ENCODE results near the gene ENPP7.

The ENPP7 gene

DNA sequence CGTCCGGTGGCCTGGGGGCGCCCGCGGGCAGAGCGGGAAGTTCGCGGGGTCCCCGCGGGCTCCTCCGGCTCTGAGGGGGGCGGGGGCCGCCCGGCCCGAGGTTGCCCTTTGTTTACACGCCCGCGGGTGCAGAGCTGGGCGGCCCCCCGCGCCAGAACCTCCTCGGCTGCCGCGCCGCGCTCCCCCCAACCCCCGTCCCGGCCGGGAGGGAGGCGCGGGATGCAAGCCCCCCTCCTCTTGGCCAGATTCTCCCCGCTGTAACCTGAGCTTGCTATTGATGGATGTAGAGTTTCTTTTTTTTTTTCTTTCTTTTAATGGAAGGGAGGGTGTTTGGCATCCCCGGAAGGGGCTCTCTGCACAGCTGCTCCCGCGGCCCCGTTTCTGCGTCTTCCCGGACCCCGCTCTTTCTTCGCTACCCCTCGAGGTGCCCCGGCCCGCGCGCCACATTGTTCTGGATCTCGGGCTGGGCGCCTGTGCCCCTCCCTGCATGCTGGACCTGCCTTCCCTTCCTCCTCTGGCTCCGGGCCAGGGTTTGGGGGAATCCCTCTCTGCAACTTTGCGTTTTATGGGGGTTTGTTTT, 47.9 kb downstream of the ENPP7 start:
- DNase-seq: no peak

DNA sequence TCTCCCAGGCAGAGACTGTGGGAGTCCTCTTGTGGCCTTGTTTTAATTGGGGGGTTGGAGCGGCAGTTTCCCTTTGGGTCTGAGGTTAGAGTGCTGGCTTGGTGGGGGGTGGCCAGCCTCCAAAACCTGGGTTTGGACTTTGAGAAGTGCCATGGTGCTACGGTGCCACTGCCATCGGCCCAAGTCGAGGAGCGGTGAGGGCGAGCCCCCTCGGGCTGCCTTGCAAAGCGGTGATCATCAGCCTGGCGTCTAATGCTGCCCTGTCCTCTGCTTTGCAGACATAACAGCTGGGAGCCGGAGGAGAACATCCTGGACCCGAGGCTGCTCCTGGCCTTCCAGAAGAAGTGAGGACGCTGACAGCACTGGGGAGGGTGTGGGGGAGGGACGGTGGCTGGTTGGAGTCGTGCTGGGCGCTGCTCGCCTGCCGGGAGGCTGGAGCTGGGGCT, 48.4 kb downstream of the ENPP7 start:
- DNase-seq: no peak

DNA sequence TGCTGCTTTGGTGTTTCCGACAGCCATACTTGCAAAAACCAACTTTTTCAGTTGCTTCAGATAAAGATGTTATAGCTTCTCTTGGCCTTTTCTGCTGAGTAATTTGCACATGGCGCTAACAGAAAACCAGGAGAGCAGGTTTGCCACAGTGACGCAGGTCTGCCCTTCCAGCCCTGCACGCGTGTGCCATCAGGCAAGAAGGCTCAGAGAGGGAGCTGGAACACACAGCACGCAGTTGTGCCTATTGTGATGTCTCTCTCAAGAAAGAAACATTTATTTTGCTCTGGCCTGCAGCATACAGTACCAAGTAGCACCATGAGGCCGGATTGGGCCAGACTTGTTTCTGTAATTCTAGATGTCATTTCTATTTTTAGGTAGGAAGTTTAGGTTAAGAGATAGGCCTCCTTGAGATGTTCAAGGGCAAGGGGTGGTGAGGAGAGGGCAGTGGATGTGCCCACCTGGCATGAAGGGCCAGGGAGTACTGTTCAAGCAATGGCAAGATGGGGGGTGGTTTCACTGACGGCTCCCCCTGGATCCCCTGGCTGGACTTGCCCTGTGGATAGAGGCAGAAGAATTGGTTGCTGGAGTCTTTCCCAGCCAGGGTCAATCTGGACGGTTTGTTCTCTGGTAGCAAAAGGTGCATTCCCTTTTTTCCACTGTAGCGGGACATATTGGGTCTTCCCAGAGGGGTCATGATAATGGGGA, 49.1 kb downstream of the ENPP7 start:
- no peak for DNase-seq

DNA sequence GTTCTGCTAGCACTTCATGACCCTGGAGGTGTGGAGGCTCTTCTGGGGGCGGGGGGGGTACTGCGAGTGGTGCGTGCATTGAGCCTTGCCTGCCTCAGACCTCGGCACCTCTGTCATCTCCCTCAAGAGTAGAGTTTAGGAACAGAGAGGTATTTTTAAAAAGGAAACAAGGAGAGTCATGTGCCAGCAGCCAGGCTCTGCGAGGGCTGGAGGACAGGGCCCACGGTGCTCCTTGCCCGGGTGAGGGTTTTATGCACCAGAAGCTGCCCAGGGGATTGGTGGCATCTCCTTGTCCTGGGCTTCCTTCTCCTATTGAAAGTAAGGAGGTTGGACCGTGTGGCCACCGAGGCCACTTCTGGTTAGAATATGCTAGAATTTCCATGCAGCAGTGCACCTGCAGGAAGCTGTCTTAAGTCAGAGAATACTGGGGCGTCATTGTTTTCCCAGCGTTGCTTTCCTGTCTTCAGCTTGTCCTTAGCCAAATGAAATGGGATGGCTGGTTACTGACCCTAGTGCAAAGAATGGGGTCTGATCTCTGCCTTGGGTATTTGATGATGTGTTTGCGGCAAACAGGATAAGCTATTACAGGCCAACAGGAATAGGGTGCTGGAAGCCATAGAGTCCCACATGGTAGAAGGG, 50.4 kb downstream of the ENPP7 start:
- no peak for DNase-seq

DNA sequence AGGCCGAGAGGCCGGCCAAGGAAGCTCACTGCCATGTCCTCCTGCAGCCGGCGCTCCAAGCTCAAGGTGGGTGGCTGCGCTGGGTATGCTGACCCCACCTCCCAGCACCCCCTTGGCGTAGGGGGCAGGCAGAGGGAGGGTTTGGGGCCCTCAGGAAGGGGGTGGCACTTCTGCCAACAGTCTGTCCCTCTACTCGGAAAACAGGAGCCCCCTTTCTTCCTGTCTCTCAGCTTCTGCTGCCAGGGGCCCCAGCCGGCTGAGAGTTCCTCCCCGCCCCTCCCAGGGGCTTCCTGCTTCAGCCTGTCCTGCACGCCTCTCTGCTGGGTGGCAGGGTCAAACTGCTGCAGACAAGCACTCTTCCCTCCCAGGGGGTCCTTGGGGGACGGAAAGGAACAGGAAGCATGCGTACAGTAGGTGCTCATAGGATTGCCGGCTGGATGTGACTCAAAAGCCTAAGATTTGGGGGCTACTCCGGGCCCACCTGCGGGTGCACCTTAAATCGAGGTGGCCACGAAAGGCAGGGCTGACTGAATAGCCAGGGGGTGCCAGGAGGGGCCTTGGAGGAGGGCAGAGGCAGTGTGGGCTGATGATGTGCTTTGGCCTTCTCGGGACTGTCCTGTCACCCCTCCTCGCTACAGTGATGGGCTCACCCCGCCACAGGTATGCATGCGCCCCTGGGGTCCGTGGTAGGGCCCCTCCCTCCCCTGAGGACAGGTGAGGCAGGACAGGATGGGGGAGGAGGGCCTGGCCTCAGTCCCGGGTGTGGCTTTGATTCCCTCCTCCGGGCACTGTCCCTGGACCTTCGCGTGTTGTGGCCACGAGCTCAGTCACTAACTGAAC, 51.2 kb downstream of the ENPP7 start:
- DNase-seq: no peak

DNA sequence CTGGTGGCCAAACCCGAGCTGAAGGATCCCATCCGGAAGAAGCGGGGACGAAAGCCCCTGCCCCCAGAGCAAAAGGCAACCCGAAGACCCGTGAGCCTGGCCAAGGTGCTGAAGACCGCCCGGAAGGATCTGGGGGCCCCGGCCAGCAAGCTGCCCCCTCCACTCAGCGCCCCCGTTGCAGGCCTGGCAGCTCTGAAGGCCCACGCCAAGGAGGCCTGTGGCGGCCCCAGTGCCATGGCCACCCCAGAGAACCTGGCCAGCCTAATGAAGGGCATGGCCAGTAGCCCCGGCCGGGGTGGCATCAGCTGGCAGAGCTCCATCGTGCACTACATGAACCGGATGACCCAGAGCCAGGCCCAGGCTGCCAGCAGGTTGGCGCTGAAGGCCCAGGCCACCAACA, 53.1 kb downstream of the ENPP7 start:
- DNase-seq: no peak

DNA sequence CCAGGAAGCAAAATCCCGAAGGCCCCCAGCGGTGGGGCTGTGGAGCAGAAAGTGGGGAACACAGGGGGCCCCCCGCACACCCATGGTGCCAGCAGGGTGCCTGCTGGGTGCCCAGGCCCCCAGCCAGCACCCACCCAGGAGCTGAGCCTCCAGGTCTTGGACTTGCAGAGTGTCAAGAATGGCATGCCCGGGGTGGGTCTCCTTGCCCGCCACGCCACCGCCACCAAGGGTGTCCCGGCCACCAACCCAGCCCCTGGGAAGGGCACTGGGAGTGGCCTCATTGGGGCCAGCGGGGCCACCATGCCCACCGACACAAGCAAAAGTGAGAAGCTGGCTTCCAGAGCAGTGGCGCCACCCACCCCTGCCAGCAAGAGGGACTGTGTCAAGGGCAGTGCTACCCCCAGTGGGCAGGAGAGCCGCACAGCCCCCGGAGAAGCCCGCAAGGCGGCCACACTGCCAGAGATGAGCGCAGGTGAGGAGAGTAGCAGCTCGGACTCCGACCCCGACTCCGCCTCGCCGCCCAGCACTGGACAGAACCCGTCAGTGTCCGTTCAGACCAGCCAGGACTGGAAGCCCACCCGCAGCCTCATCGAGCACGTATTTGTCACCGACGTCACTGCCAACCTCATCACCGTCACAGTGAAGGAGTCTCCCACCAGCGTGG, 53.7 kb downstream of the ENPP7 start:
- no peak for DNase-seq

DNA sequence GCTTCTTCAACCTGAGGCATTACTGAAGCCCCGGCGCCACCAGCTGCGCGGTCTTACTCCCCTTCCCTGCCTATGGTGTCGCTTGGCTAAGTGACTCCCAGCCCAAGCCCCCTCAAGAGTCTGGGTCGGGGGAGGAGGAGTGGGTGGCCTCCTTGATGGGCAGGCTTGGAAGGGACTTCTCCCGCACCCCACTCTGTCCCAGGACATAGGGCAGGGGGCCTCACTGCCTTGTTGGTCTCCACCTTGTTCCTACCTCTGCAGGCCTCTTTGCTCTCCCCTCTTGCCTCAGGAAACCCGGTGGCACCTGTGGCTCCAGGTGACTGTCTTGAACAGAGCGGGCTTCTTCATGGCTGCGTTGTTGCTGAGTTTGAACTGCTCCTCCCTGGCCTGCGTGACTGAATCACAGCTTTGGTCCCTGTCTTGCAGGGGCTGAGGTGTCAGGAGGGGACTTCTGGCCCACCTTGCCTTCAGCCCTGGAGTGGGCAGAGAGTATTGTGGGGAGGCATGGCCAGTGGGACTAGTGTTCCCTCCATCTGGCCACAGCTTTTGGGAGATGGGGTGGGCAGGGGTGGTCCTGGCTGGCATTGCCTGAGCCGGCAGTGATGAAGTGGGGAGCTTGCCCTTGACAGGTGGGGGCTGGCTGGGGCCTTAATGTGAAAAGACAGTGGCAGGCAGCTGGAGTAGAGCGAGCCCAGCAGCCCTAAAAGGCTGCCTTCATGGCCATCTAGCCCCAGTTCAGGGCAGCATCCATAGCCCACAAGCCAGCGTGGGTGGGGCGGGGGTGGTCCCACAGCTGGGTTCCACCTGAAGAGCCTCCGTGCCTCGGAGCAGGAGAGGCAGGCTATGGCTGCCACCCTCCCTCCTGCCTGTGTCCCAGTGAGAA, 54.5 kb downstream of the ENPP7 start:
- no peak for DNase-seq

DNA sequence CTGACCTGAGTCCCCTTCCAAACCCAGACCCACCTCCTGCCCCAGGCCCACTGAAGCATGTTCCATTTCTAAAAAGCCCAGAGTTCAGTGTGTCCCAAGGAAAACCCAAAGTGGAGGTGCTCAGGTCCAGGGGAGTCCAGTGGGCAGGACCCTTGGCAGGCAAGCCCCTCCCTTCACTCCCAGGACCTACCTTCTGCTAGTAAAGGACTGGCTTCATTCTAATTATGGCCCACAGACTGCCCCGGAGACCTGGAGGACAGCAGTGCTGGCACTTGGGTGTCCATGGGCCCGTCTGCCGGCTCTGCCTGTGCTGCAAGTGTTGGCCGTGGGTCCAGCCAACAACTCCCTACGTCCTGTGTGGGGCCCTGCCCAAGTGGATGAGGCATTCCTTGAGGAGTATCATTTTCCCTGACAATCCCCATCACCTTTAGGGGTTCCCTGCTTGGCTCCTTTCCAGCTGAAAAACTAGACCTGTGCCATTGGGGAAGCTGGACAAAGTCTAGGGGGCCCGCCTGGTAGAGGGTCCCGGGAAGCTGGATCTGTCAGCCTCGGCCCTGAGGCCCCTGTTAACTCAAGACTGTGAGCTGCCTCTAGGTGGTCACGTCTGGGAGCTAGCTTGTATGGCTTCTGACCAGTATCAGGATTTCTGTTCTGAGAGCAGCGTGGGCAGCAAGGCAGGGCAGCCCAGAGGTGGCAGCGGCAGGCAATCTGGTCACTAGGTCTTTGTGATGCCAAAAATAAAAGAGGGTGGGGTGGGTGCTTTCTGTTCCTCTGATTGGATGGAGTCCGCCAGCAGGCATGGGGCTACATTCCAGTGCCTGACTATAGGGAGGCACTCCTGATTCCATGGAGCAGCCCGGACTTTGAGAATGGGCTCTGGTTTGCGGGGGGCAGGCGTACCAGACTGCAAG, 55.4 kb downstream of the ENPP7 start:
- no peak for DNase-seq

DNA sequence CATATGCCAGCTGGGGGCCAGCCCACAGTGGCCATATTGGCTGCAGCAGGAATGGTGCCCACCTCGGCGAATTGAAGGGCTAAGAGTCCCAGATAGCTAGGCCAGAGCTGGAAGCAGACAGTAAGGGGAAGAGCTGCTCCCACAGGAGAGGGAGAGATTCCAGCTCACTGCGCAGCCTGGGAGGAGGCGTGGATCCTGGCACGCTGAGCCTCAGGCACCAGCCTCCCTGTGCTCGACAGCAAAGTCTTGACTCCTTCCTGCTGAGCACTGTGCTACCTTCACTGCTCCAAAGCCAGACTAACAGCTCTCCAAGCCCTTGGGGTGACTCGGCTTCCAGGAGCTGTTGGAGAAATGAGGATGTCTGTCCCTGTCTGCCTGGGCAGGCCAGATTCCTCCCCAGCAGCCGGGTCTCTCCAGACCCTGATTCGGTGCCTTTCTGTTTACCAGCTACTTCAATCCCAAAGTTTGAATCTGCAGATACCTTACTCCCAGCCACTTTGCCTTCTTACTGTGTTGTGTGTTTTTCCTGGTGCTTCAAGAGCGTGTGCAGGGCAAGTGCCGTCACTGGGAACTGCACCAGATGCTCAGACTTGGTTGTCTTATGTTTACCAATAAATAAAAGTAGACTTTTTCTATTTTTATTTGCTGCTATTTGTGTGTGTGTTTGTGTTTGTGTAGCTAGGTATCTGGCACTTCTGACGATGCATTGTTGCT, 56.3 kb downstream of the ENPP7 start:
- no peak for DNase-seq

DNA sequence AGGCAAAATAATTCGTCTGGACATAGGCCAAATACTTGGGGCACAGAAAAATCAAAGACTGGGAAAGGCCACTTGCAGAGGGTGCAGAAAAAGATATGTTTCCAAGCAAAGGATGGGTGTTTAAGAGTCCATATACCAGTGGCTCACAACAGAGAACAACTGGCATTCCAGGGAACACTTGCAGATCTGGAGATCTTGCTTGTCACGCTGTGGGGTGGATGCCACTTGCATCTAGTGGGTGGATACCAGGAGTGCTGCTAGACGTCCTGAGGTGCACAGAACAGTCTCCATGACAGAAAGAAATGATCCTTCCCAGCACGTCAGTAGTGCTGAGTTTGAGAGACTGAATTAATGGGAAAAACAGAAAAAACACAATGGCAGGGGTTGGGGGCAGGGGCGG, 57.7 kb downstream of the ENPP7 start:
- DNase-seq: no peak

DNA sequence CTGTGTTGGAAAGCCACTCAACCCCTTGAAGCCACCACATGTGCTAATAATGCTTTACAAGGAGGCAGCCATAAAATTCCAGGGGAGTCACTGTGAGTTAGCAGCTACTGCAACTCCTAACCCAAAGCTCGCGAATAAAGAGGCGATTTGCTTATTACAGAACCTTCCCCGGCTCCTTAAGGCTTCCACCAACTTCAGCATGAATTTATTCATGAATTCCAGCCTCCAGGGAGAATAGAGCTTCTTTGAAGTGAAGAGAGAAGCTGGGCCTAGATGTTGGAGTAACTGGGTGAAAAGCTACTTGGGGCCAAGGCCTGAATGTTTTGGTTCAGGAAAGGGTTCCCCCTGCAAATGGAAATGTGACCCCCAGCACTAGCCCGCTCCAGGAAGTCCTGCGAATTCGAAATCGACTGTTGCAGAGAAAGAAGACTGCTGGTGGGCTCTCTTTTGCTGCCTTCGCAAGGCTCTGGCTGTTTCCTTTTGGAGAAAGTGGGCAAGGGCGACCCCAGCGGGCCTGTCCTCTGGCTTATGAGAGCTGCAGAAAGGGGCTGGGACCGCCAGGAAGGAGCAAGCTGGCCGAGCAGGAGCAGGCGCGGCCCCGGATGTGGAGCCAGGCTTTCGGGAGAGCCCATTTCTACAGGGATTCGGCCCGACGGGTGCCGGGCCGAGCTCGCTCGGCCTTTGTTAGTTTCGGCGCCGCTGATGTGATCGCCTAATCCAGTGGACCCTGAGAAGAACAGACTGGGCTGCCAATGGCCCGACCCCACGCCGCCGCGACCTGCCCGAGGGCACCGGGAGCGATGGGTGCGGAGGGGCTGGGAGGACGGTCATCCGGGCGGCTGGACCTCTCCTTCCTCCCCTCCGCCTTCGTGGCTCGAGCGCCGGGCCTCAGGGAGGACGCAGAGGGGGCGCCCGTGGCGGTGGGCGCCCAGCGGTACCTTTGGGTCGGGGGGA, 58.5 kb downstream of the ENPP7 start:
- DNase-seq: no peak

DNA sequence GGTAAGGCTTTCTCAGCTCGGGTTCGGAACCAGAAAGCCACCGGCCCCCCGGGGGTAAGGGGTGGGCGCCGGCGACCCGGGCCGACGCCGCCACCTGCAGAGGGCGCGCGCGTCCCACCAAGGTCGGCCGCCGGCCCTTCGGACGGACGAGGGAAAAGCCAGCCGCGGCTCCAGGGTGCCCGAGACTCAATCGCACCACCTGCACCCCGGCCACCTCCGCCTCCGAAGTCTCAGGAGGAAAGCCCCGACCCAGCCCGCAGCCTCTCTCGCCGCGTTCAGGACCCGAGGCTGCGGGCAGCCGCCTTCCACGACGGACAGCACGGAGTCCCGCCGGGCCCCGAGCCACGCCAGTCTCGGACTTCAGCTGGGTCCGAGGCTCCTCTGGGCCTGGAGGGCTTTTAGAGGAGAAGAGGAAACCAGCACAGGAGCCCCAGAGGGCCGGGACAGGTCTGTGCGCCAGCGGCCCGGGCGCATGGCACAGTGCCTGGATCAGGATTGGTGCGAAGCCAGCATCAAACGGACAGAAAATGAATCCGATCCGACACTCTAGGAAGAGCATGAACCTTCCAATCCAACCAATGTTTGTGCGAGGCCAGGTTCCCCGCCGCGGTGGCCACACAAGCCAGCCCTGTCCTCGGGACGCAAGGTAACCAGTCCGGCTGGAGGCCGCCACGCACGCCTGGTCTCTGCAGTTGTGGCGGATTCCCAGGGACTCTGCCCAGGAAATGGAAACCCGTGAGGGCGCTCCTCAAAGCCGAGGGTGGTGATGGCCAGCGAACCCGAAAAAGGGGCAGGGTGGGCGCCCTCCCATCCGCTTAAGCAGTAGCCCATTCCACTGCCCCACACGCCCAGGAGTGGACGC, 59.4 kb downstream of the ENPP7 start:
- DNase-seq: no peak

DNA sequence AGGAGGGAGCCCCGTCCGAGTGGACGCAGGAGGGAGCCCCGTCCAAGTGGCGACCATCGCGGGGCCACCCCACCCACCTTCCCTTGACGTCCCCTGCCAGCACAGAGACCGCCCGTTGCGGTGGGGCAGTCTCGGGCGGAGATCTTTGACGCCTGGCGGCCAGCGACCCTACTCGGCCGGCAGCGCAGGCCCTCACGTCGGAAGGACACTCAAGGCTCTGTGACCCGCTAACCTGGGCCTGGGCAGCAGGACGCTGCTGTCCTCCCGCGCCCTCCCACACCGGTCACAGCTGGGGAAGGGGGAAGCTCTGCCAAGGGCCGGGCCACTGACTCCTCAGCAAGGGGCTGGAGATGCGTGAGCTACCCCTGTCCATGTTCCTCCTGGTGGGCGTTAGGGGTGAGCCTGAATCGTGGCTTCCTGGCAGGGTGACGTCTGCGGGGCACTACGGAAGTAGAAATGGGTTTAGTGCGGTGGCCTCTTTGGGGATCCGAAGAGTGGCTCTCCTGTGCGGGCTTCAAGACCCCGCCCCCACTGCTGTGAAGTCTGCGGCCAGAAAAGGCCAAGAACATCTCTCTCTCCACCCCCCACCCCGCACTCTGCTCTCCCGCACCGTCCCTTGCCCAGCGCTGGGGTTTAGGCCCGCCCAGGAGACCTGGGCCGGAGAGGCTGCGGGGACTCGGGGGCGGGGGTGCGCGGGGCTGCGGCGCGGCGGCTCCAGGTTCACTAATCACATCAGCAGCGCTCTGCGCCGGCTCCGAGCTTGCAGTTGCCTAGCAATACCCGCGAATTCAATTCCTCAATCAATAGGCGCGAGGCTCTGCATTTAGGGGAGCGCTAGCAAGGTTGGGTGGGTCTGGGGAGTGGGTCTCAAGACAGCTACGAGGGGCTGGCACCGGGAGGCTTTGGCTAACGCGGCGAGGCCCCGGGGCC, 60.3 kb downstream of the ENPP7 start:
- no peak for DNase-seq

DNA sequence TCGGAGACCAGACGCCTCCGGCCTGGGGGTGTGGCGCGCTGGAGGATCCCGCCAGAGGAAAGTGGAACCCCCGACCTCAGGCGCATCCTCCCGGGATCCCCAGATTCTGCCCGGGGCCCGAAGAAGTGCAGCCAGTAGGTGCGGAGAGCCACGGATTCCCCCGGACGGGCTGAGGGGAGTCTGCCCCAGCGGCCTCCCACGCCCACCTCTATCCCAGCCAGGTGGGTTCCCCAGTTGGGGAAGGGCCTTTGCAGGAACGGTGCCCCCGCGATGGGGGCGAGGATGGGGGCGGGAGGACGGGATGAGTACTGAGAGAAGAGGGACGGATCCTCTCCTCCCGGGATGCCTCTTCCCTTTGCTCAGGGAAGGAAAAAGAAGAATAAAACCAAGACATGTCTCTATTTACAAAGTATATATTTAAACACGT, 61.0 kb downstream of the ENPP7 start:
- DNase-seq: no peak

All from NCI-H187 (cell line).